CD14-positive monocyte (primary cell): ENCODE data around the gene PCCA. TPM values are rescaled to one million over a fixed set of nuclear protein-coding genes. Genes with fewer than 3 reads are reported as not detected.
A peak's percentile ranks its signal among the peaks of the same experiment; 100 is the strongest.

Experiments
- DNase-seq, 3 donors: peaks; one replicate each; pipeline ENCODE4 v3.0.0-alpha.2; 2011 to 2022
- H2AFZ ChIP-seq: 2 replicates; pipeline ENCODE4 v1.6.0; 2012; ENCODE audit warnings: mild to moderate bottlenecking, low read depth, low read length, inconsistent platforms; ENCODE audit not compliant: insufficient read depth, poor library complexity, severe bottlenecking
- H3K27ac ChIP-seq, 2 donors: 1 replicate in 1 of 2; 2 replicates in 1 of 2; pipeline ENCODE4 v1.5.1; 2012 to 2013; ENCODE audit warnings: low read length in 2 of 2, control low read depth in 1 of 2, inconsistent platforms in 1 of 2, low read depth in 1 of 2, mild to moderate bottlenecking in 1 of 2
- H3K27me3 ChIP-seq, 2 donors: one replicate each; pipeline versions ENCODE4 v1.6.0 to v1.6.1; 2011 to 2013; ENCODE audit warnings: low read length in 2 of 2; ENCODE audit not compliant: control insufficient read depth in 2 of 2, insufficient read depth in 2 of 2
- H3K36me3 ChIP-seq, 2 donors: replicated peaks in 1 of 2; 1 replicate in 1 of 2; 2 replicates in 1 of 2; pipeline versions ENCODE4 v1.5.1 to v1.6.1; 2012 to 2013; ENCODE audit warnings: low read length in 2 of 2, control low read depth in 1 of 2, inconsistent platforms in 1 of 2, mild to moderate bottlenecking in 1 of 2; ENCODE audit not compliant: insufficient read depth in 2 of 2, control insufficient read depth in 1 of 2
- H3K4me1 ChIP-seq, 2 donors: 1 replicate in 1 of 2; 2 replicates in 1 of 2; pipeline versions ENCODE4 v1.5.1 to v1.6.1; 2012 to 2013; ENCODE audit warnings: low read length in 2 of 2, control low read depth in 1 of 2, inconsistent platforms in 1 of 2, mild to moderate bottlenecking in 1 of 2, moderate library complexity in 1 of 2; ENCODE audit not compliant: insufficient read depth in 2 of 2, control insufficient read depth in 1 of 2
- H3K4me2 ChIP-seq: replicated peaks from 2 replicates; pipeline ENCODE3; 2012; ENCODE audit warnings: low read length, moderate library complexity, mild to moderate bottlenecking; ENCODE audit not compliant: poor library complexity, severe bottlenecking; ENCODE audit errors: extremely low read depth
- H3K4me3 ChIP-seq, 3 experiments: fragments of 200-600 bp in 1 of 3; sonication (generic) in 1 of 3; replicated peaks in 1 of 3; 1 replicate in 2 of 3; 2 replicates in 1 of 3; pipeline ENCODE4 v1.5.1; 2011 to 2013; ENCODE audit warnings: low read length in 3 of 3, mild to moderate bottlenecking in 3 of 3, control low read depth in 2 of 3, low read depth in 2 of 3, inconsistent platforms in 1 of 3, moderate library complexity in 1 of 3
- H3K79me2 ChIP-seq: 2 replicates; pipeline ENCODE4 v1.6.0; 2012; ENCODE audit warnings: mild to moderate bottlenecking, control low read depth, inconsistent platforms, low read length, moderate library complexity; ENCODE audit not compliant: insufficient read depth
- H3K9ac ChIP-seq: 2 replicates; pipeline ENCODE4 v1.6.0; 2017; ENCODE audit warnings: low read length, mild to moderate bottlenecking; ENCODE audit not compliant: insufficient read depth, poor library complexity, severe bottlenecking
- H3K9me3 ChIP-seq, 2 donors: replicated peaks in 1 of 2; 1 replicate in 1 of 2; 2 replicates in 1 of 2; pipeline versions ENCODE4 v1.5.1 to v1.6.1; 2012 to 2013; ENCODE audit warnings: low read length in 2 of 2, control low read depth in 1 of 2; ENCODE audit not compliant: control insufficient read depth in 1 of 2, insufficient read depth in 1 of 2
- H4K20me1 ChIP-seq: 2 replicates; pipeline ENCODE4 v1.6.0; 2012; ENCODE audit warnings: mild to moderate bottlenecking, low read length, control low read depth, moderate library complexity; ENCODE audit not compliant: insufficient read depth
- H3K27ac Mint-ChIP-seq, 7 donors: one replicate each; pipeline ENCODE4 v1.8.0; 2020; ENCODE audit warnings: mild to moderate bottlenecking in 7 of 7, mixed read lengths in 7 of 7, moderate library complexity in 6 of 7, inconsistent platforms in 2 of 7
- H3K27me3 Mint-ChIP-seq, 3 donors: one replicate each; pipeline ENCODE4 v1.8.0; 2021 to 2022; ENCODE audit warnings: low read depth in 3 of 3, mild to moderate bottlenecking in 3 of 3, mixed read lengths in 3 of 3, moderate library complexity in 3 of 3, inconsistent platforms in 1 of 3
- H3K36me3 Mint-ChIP-seq, 2 donors: one replicate each; pipeline ENCODE4 v1.8.0; 2020; ENCODE audit warnings: mixed read lengths in 2 of 2, inconsistent platforms in 1 of 2, mild to moderate bottlenecking in 1 of 2
- H3K4me1 Mint-ChIP-seq: one replicate; pipeline ENCODE4 v1.8.0; 2020; ENCODE audit warnings: mild to moderate bottlenecking, mixed read lengths
- H3K4me3 Mint-ChIP-seq, 2 donors: one replicate each; pipeline ENCODE4 v1.8.0; 2020; ENCODE audit warnings: mild to moderate bottlenecking in 2 of 2, mixed read lengths in 2 of 2, moderate library complexity in 1 of 2
- H3K9me3 Mint-ChIP-seq, 7 donors: one replicate each; pipeline ENCODE4 v1.8.0; 2020 to 2022; ENCODE audit warnings: mixed read lengths in 7 of 7, mild to moderate bottlenecking in 6 of 7, moderate library complexity in 6 of 7, inconsistent platforms in 2 of 7
- WGBS: methylation state at CpG from one replicate; pipeline ENCODE4 v1.1.5; 2013; ENCODE audit warnings: missing lambda C conversion rate; ENCODE audit not compliant: insufficient coverage; 5-methylcytosine and 5-hydroxymethylcytosine counted together
- intact Hi-C, 2 donors: fragments of 100-400 bp; cut with micrococcal nuclease; formaldehyde crosslinking; loops; one replicate each; pipeline versions ENCODE4 v1.15.0 to v1.15.1; 2023
- polyA minus RNA-seq: library from RNA; depleted of rRNA, polyadenylated mRNA; stranded (reverse); fragments of >200 nt; gene quantifications from 2 replicates; pipeline ENCODE4 v1.2.3, GENCODE V29; 2012
- polyA plus RNA-seq, 3 donors: library from polyadenylated mRNA; depleted of rRNA in 1 of 3; unstranded in 2 of 3; stranded (reverse) in 1 of 3; fragments of 300-500 nt in 2 of 3; fragments of >200 nt in 1 of 3; fragmentation: Illumina TruSeq in 2 of 3; gene quantifications; 1 replicate in 2 of 3; 2 replicates in 1 of 3; pipeline ENCODE4 v1.2.3, GENCODE V29; 2012 to 2021
- total RNA-seq, 12 experiments: library from RNA in 1 of 12; stranded (reverse) in 1 of 12; fragments of 120-200 nt in 1 of 12; gene quantifications; one replicate each; pipeline ENCODE4 v1.2.4 and lab custom pipeline; 2013 to 2026; ENCODE audit warnings: mixed read lengths in 6 of 12, inconsistent platforms in 1 of 12
- TF ChIP-seq, protein P1 (sequence below): fragments of 200-600 bp; IDR thresholded peaks from one replicate; pipeline ENCODE4 v1.8.0; 2022; ENCODE audit warnings: antibody characterized with exemption, mild to moderate bottlenecking

Gene PCCA, protein sequence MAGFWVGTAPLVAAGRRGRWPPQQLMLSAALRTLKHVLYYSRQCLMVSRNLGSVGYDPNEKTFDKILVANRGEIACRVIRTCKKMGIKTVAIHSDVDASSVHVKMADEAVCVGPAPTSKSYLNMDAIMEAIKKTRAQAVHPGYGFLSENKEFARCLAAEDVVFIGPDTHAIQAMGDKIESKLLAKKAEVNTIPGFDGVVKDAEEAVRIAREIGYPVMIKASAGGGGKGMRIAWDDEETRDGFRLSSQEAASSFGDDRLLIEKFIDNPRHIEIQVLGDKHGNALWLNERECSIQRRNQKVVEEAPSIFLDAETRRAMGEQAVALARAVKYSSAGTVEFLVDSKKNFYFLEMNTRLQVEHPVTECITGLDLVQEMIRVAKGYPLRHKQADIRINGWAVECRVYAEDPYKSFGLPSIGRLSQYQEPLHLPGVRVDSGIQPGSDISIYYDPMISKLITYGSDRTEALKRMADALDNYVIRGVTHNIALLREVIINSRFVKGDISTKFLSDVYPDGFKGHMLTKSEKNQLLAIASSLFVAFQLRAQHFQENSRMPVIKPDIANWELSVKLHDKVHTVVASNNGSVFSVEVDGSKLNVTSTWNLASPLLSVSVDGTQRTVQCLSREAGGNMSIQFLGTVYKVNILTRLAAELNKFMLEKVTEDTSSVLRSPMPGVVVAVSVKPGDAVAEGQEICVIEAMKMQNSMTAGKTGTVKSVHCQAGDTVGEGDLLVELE
- 9.6 TPM for total RNA-seq (2013)
- polyA plus RNA-seq (10 to 100 TPM in 2 of 3 donors, 1 to 10 TPM in 1; 4.4 to 13.5 (median 11.9) TPM), polyA minus RNA-seq (5.4 and 7.5 TPM in 2 replicates), total RNA-seq (lab: John Stamatoyannopoulos, UW) (3.6 to 21.8 (median 13.0) reads per million in 11 experiments)

DNA sequence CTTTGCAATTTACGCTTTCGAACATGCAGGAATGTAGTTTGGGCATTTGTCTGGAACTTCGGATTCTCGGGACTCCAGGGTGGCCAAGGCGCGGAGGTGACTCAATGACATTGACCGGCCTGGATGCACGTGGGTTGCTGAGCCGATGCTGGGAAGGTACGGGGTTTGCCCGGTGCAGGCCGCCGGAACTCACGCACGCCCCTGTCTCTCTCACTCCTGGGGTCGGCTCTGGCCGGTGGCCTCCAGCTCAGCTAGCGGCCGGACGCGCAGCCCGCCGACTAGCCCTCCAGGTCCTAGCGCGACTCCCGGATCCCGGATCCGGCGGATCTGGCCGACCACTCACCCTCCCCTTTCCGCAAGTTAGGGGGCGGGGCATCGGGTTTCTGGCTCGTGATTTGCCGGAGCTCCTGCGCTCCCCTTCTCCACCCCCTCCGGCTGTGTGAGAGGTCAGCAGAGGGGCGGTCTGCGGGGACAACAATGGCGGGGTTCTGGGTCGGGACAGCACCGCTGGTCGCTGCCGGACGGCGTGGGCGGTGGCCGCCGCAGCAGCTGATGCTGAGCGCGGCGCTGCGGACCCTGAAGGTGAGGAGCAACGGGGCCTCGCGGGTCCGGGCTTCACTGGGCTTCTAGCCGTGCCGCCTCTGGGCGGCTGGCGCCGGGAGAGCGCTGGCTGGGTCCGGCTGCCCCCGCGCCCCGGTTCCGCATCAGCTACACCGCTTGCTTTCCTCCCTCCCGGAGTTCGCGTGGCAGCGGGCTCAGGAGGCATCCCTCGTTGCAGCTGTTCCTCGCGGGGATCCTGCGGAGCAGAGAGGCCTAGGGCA, at the start of gene PCCA:
Gene PCCA (plus strand): TSS at position 450 of the 821 bp plus-strand sequence. CDS start 28 bp downstream, at position 478.
- TF ChIP-seq, protein P1, sequence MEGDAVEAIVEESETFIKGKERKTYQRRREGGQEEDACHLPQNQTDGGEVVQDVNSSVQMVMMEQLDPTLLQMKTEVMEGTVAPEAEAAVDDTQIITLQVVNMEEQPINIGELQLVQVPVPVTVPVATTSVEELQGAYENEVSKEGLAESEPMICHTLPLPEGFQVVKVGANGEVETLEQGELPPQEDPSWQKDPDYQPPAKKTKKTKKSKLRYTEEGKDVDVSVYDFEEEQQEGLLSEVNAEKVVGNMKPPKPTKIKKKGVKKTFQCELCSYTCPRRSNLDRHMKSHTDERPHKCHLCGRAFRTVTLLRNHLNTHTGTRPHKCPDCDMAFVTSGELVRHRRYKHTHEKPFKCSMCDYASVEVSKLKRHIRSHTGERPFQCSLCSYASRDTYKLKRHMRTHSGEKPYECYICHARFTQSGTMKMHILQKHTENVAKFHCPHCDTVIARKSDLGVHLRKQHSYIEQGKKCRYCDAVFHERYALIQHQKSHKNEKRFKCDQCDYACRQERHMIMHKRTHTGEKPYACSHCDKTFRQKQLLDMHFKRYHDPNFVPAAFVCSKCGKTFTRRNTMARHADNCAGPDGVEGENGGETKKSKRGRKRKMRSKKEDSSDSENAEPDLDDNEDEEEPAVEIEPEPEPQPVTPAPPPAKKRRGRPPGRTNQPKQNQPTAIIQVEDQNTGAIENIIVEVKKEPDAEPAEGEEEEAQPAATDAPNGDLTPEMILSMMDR = no peak
- Histone ChIP-seq H3K4me1 (peaks cover 14 to 23% of the 10 kb centered on the region in 2 donors), H3K27me3 (no peaks in the 10 kb centered on the region), H3K36me3 (no peaks in the 10 kb centered on the region), H3K4me2 (peak within 1 kb of the TSS; percentile 78), H4K20me1 (no peaks in the 10 kb centered on the region), H3K9me3 (no peaks in the 10 kb centered on the region), H2AFZ (peak within 1 kb of the TSS; percentile 96), H3K9ac (peak within 1 kb of the TSS; percentile 72), H3K27ac (peak within 1 kb of the TSS in 1 of 2 donors; percentile 57), H3K4me3 (peak within 1 kb of the TSS; percentile 56 to 82 (median 70)), H3K79me2 (peaks cover 4% of the 10 kb centered on the region)
- intact Hi-C loops = no loop called here
- WGBS = under 1% methylated on average over 73 of the region's 77 CpGs
- DNase-seq = peak; percentile 62 to 67 (median 64)
- H3K4me1 Mint-ChIP-seq = peaks cover 22% of the 10 kb centered on the region
- H3K4me3 Mint-ChIP-seq = peak within 1 kb of the TSS; percentile 93 to 94
- H3K27ac Mint-ChIP-seq = peak within 1 kb of the TSS; percentile 20 to 79 (median 55)
- H3K27me3 Mint-ChIP-seq = peaks cover 5 to 10% (median 9%) of the 10 kb centered on the region in 3 donors
- H3K9me3 Mint-ChIP-seq = peaks cover 0 to 2% (median 0%) of the 10 kb centered on the region in 7 donors
- H3K36me3 Mint-ChIP-seq = no peaks in the 10 kb centered on the region
